Activated naive CD8-positive, alpha-beta T cell treated with anti-CD3 and anti-CD28 coated beads, Interleukin-2, amount 50 U/mL, for 24 hours (primary cell): ENCODE results near the gene MAP2.
"Not testable (repeated sequence)": the region's sequence is repeated elsewhere in the genome, so short reads cannot be mapped to it uniquely, and the experiment has no call there.

Experiments
- ATAC-seq: fragments of 150-1000 bp; cut with Tn5 transposase; one replicate; pipeline ENCODE4 v1.10.0; 2021
- DNase-seq: peaks from one replicate; pipeline ENCODE4 v3.0.0; 2021
- H3K27ac Mint-ChIP-seq: one replicate; pipeline ENCODE4 v1.8.0; 2021; ENCODE audit warnings: mild to moderate bottlenecking, mixed read lengths
- H3K27me3 Mint-ChIP-seq: one replicate; pipeline ENCODE4 v1.8.0; 2021; ENCODE audit warnings: mixed read lengths
- H3K36me3 Mint-ChIP-seq: one replicate; pipeline ENCODE4 v1.8.0; 2021; ENCODE audit warnings: low read depth, mixed read lengths
- H3K4me1 Mint-ChIP-seq: one replicate; pipeline ENCODE4 v1.8.0; 2021; ENCODE audit warnings: mixed read lengths
- H3K4me3 Mint-ChIP-seq: one replicate; pipeline ENCODE4 v1.8.0; 2021; ENCODE audit warnings: mild to moderate bottlenecking, moderate library complexity, mixed read lengths
- H3K9me3 Mint-ChIP-seq: one replicate; pipeline ENCODE4 v1.8.0; 2021; ENCODE audit warnings: mixed read lengths

MAP2 gene

DNA sequence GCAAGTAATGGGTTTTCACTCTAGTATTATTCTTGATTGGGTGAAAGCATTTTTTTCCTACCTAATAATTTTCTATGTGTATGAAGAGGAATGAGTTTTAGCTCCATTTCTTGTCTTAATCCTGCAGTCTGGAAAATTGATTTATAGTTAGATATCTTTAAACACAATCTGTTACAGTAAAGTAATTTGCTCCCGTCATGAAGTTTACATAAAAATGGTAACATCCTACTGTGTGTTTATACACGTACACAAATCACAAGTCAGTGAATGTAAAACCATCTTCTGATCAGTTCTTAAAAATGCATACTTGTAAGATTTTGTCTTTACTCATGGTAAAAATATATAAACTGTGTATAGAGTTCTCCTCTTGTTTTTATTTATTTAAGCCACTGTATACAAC is 51.1 kb downstream of the MAP2 start:
- Mint-ChIP-seq H3K4me3 (no peak overlapping the region), H3K27me3 (peaks cover 2% of the 10 kb centered on the region), H3K4me1 (no peaks in the 10 kb centered on the region), H3K9me3 (no peaks in the 10 kb centered on the region), H3K36me3 (no peaks in the 10 kb centered on the region), H3K27ac (no peak overlapping the region)
- no peak for ATAC-seq
- no peak for DNase-seq

DNA sequence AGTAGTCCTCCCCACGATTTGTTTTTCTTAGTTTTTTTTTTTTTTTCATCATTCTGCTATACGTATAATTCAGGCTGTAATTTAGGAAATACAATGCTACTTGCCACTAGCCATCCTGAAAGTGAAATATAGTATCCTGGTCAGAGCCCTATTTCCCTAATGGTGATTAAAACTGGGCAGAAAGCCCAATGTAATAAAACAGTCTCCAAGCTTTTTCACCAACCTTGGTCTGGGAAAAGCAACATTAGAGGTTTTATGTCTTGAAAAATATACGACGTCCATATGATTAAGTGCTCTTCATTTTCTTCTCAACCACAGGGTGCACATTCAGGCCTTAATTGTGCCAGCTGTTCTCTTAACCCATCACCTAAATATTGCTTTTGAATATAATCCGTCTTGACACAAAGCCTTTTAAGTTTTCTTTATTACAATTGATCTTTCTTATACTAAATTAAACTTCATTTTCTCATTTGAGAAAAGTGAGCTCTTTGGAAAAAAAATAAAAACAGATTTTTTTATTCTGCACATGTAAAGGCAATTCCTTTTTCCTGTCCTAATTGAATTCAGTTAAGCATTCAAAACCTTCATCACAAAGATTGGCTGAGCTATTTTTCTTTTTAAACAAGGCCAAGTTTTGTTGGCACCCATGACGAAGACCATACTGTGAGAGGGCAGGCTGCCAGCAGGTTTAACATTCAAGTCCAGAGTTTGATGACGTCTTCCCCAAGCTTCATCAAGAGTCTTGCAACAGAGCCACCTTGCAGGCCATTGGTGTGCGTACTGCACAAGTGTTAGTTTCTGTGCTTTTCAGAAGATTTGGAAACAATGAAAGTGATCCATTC is 52.7 kb downstream of the MAP2 start:
- ATAC-seq, result no peak
- Mint-ChIP-seq H3K27me3 (no peaks in the 10 kb centered on the region), H3K27ac (no peak overlapping the region), H3K9me3 (no peaks in the 10 kb centered on the region), H3K4me3 (no peak overlapping the region), H3K36me3 (no peaks in the 10 kb centered on the region), H3K4me1 (no peaks in the 10 kb centered on the region)
- DNase-seq, result no peak

DNA sequence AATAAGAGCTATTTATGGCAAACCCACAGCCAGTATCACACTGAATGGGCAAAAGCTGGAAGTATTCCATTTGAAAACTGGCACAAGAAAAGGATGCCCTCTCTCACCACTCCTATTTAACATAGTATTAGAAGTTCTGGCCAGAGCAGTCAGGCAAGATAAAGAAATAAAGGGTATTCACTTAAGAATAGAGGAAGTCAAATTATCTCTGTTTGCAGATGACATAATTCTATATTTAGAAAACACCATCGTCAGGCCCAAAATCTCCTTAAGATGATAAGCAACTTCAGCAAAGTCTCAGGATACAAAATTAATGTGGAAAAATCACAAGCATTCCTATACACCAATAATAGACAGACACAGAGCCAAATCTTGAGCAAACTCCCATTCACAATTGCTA is 68.4 kb downstream of the MAP2 start:
- H3K27ac Mint-ChIP-seq, H3K36me3 Mint-ChIP-seq, H3K4me3 Mint-ChIP-seq, H3K4me1 Mint-ChIP-seq, DNase-seq, H3K27me3 Mint-ChIP-seq, ATAC-seq, H3K9me3 Mint-ChIP-seq: not testable (repeated sequence)

DNA sequence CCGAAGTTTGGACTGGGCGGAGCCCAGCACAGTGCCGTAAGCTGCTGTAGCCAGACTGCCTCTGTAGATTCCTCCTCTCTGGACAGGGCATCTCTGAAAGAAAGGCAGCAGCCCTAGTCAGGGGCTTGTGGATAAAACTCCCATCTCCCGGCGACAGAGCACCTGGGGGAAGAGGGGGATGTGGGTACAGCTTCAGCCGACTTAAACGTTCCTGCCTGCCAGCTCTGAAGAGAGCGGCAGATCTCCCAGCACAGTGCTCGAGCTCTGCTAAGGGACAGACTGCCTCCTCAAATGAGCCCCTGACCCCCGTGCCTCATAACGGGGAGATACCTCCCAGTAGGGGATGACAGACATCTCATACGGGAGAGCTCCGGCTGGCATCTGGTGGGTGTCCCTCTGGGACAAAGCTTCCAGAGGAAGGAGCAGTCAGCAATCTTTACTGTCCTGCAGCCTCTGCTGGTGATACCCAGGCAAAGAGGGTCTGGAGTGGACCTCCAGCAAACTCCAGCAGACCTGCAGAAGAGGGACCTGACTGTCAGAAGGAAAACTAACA is 71.3 kb downstream of the MAP2 start:
- not testable (repeated sequence) for H3K27me3 Mint-ChIP-seq, H3K27ac Mint-ChIP-seq, DNase-seq, H3K4me1 Mint-ChIP-seq, ATAC-seq, H3K36me3 Mint-ChIP-seq, H3K9me3 Mint-ChIP-seq, H3K4me3 Mint-ChIP-seq

DNA sequence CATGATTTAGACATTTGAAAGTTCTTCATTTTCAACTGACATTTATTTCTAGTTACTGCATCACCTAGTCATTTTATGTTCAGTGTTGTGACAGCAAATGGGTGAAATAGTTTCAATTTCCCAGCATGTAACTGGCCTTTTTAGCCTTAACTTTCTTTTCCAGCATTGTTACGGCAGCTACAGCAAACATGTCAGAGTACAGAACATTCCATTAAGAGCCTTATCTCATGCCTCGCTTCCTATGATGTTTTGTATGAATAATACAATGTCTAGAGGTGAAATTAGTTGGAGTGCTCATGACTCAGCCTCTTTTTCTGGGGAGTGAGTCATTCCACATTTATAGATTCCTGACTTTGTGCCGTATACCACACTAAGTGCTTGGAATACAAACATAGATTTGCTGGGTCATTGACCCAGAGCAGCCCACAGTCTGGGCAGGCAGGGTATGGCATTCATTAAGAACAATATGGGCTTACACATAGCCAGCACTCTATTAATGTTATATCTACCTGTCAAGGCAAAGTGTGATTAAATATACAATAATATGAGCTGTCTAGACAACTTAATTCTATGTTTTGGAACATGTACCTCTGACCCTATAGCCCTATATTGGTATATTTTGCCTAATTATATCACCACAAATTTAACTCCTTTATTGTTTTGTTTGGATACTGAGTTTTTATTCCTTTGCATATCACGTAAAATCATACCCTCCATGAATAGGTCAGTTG is 72.2 kb downstream of the MAP2 start:
- peaks cover 7% of the 10 kb centered on the region for H3K9me3 Mint-ChIP-seq
- no peaks in the 10 kb centered on the region for H3K27me3 Mint-ChIP-seq
- ATAC-seq, result no peak
- H3K27ac Mint-ChIP-seq, result no peak overlapping the region
- no peak for DNase-seq
- H3K4me1 Mint-ChIP-seq, result no peaks in the 10 kb centered on the region
- H3K36me3 Mint-ChIP-seq, result no peaks in the 10 kb centered on the region
- H3K4me3 Mint-ChIP-seq, result no peak overlapping the region

DNA sequence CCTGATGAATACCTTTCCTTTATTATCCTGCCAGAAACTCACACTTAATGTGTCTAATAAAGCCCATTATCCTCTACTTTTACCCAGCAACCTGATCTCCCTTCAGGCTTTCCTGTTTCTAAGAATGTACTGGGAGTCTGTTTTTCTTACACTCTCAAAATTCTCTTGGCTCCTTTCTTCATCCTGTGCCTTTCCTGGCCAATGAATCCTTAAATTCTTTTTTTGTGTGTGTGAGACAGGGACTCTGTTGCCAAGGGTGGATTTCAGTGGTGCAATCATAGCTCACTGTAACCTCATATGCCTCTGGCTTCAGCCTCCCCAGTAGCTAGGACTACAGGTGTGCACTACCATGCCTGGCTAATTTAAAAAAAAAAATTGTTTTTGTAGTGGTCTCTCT is 72.7 kb downstream of the MAP2 start:
- no peak for ATAC-seq
- Mint-ChIP-seq H3K27me3 (peaks cover 2% of the 10 kb centered on the region), H3K27ac (no peak overlapping the region), H3K9me3 (peaks cover 7% of the 10 kb centered on the region), H3K4me1 (no peaks in the 10 kb centered on the region), H3K36me3 (no peaks in the 10 kb centered on the region), H3K4me3 (no peak overlapping the region)
- DNase-seq, result no peak

DNA sequence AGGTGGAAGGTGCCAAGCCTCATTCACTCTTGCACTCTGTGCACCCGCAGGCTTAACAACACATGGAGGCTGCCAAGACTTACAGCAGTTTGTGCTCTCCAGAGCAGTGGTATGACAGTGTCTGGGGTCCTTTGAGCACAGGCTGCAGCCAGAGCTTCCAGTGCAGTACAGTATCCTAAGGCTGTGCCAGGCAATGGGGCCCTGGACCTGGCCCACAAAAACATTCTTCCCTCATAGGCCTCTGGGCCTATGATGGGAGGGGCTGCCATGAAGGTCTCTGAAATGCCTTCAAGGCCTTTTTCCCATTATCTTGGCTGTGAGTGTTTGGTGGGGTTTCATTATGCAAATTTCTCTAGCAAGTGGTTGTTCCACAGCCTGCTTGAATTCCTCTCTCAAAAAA is 74.8 kb downstream of the MAP2 start:
- H3K27me3 Mint-ChIP-seq, result peaks cover 2% of the 10 kb centered on the region
- H3K36me3 Mint-ChIP-seq, result no peaks in the 10 kb centered on the region
- no peaks in the 10 kb centered on the region for H3K4me1 Mint-ChIP-seq
- DNase-seq, result no peak
- H3K9me3 Mint-ChIP-seq, result peaks cover 7% of the 10 kb centered on the region
- H3K27ac Mint-ChIP-seq, result no peak overlapping the region
- no peak for ATAC-seq
- no peak overlapping the region for H3K4me3 Mint-ChIP-seq

DNA sequence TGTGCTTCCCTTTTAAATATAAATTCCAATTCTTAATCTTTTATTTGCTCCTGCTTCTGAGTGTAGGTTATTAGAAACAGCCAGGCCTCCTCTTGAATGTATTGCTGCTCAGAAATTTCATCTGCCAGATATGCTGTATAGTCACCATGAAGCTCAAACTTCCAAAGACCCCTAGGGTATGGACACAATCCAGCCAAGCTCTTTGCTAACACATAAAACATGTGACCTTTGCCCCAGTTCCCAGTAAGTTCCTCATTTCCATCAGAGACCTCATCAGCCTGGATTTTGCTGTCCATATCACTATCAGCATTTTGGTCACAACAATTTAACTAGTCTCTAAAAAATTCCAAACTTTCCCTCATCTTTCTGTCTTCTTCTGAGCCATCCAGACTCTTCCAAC is 75.2 kb downstream of the MAP2 start:
- no peaks in the 10 kb centered on the region for H3K4me1 Mint-ChIP-seq
- DNase-seq (no peak), ATAC-seq (no peak)
- no peak overlapping the region for H3K27ac Mint-ChIP-seq
- no peak overlapping the region for H3K4me3 Mint-ChIP-seq
- peaks cover 7% of the 10 kb centered on the region for H3K9me3 Mint-ChIP-seq
- no peaks in the 10 kb centered on the region for H3K36me3 Mint-ChIP-seq
- H3K27me3 Mint-ChIP-seq, result peaks cover 2% of the 10 kb centered on the region

DNA sequence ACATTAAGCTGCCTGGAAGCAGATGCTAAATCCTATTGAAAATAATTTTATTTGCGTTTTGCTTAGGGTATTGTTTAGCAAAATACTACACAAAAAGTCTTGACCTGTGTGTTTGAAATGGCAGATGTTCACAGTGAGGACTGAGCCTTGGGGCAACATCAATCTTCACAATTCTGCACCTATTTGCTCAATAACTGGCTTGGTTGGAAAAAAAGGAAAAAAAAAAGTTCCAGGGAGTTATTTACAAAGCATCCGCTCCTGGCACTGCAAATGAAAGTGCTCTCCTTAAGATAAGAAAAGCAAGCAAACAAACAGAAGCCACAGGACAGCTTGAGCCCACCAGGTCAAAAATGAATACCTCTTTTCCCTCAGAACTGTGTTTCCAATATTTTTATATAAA is 77.7 kb downstream of the MAP2 start:
- ATAC-seq, result no peak
- peaks cover 7% of the 10 kb centered on the region for H3K9me3 Mint-ChIP-seq
- H3K27ac Mint-ChIP-seq, result no peak overlapping the region
- H3K36me3 Mint-ChIP-seq, result no peaks in the 10 kb centered on the region
- DNase-seq, result no peak
- H3K4me1 Mint-ChIP-seq, result no peaks in the 10 kb centered on the region
- H3K27me3 Mint-ChIP-seq, result peaks cover 2% of the 10 kb centered on the region
- H3K4me3 Mint-ChIP-seq, result no peak overlapping the region

DNA sequence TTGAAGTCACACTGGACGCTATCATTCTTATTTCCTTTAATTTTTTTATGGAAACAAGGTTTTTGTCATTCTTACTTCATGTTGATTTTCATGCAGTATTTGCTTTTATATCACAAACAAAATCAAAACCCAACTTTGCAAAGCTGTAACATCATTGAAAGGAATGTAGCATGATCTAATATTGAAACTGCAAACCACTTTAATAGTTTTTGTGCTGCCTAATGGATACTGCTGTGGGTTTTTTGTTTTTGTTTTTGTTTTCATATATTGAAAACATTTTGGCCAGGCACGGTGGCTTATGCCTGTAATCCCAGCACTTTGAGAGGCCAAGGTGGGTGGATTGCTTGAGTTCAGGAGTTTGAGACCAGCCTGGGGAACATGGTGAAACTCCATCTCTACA is 81.6 kb downstream of the MAP2 start:
- Mint-ChIP-seq H3K4me3 (no peak overlapping the region), H3K9me3 (no peaks in the 10 kb centered on the region), H3K36me3 (no peaks in the 10 kb centered on the region), H3K4me1 (no peaks in the 10 kb centered on the region), H3K27ac (no peak overlapping the region), H3K27me3 (peaks cover 2% of the 10 kb centered on the region)
- ATAC-seq, result no peak
- no peak for DNase-seq

DNA sequence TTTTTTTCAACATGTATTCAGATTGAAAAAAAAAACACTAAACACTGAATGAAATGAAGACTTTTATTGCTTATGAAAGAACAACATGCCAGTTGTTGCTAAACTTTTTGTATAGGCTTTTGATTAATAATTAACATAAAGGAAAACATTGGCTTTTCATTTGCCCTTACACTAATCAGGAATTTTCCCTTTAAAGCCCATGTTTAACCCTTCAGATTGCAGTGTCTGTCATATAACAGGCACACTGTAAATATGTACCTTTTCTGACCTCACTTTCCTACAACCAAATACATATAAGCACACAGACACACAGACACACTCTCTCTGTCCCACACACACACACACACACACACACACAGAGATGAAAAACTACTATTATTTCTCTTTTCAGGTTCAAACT is 84.4 kb downstream of the MAP2 start:
- H3K27ac Mint-ChIP-seq, result no peak overlapping the region
- no peak for DNase-seq
- no peaks in the 10 kb centered on the region for H3K9me3 Mint-ChIP-seq
- H3K4me1 Mint-ChIP-seq, result no peaks in the 10 kb centered on the region
- H3K27me3 Mint-ChIP-seq, result no peaks in the 10 kb centered on the region
- no peaks in the 10 kb centered on the region for H3K36me3 Mint-ChIP-seq
- no peak for ATAC-seq
- H3K4me3 Mint-ChIP-seq, result no peak overlapping the region

DNA sequence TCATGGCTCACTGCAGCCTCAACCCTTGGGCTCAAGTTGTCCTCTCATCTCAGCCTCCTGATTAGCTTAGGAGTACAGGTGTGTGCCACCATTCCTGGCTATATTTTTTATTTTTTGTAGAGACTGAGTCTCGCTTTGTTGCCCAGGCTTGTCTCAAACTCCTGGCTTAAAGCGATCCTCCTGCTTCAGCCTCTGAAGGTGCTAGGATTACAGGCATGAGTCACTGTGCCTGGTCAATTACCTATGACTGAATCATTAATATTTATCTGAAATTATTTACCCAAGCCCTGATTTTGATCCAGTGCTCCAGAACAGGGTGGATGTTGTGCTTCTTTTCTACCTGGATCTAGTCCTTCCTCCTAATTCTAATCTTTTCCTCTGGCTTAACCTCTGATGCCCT is 87.8 kb downstream of the MAP2 start:
- no peak for ATAC-seq
- DNase-seq, result no peak

DNA sequence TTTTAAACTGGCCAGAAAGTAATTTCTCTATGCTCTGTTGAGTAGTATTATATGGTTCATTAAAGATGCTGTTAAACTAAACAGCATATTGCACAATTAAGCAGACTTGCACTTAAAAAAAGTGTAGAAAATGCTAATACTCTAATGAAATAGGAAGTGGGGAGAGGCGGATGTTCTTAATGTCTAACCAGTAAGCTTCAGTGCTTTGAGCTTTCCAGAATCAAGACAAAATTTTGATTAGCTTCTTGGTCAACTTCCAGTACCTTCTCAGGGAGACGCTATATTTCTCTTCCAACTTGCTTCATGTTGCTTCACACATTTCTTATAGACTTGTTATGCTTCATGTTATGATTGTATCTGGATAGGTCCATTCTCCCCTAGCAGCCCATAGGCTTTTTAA is 89.1 kb downstream of the MAP2 start:
- H3K4me1 Mint-ChIP-seq, result no peaks in the 10 kb centered on the region
- H3K4me3 Mint-ChIP-seq, result no peak overlapping the region
- H3K36me3 Mint-ChIP-seq, result no peaks in the 10 kb centered on the region
- H3K9me3 Mint-ChIP-seq, result no peaks in the 10 kb centered on the region
- H3K27me3 Mint-ChIP-seq, result no peaks in the 10 kb centered on the region
- DNase-seq (no peak), ATAC-seq (no peak)
- no peak overlapping the region for H3K27ac Mint-ChIP-seq

More for the DNA sequence above, 87.8 kb downstream of the MAP2 start:
- no peak overlapping the region for H3K27ac Mint-ChIP-seq
- no peaks in the 10 kb centered on the region for H3K36me3 Mint-ChIP-seq
- H3K4me1 Mint-ChIP-seq, result no peaks in the 10 kb centered on the region
- no peak overlapping the region for H3K4me3 Mint-ChIP-seq
- H3K27me3 Mint-ChIP-seq, result no peaks in the 10 kb centered on the region
- H3K9me3 Mint-ChIP-seq, result no peaks in the 10 kb centered on the region

DNA sequence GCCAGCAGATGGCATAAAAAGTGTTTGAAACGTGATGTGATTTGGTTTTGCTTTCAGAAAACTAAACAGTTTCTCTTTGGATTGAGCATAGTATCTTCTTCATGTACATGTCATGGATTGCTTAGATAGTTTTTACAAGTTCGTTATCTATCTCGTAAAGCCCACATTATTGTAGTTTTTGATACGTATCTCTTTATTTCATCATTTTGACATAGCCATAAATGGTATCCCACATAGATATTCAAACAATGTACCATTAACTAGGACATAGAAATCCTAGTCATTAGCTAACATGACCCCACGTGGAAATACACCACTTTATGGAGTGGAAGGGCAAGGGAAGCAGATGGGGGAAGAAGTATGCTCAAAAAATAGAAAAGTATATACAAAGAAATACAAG is 93.6 kb downstream of the MAP2 start:
- Mint-ChIP-seq H3K36me3 (no peaks in the 10 kb centered on the region), H3K27me3 (no peaks in the 10 kb centered on the region), H3K27ac (no peak overlapping the region), H3K4me1 (no peaks in the 10 kb centered on the region), H3K4me3 (no peak overlapping the region), H3K9me3 (no peaks in the 10 kb centered on the region)
- ATAC-seq, result no peak
- DNase-seq, result no peak

DNA sequence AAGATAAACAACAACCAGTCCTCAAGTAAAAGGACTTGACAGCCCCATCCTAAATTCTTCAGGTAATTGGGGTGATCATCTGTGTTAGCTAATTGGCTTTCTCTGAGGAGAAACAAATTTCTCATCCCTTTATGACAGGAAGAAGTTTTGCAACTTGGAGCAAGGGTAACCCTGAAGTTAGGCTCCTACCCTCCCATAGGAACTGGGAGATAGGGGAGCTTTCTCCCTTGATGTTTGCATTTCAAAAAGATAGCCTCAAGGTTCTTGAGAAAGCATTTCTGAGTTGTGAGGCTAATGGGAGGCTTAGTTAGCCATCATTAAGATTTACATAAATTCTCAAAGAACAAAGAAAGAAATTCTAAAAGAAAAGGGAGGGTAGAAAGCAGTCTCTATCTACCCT is 95.4 kb downstream of the MAP2 start:
- Mint-ChIP-seq H3K36me3 (no peaks in the 10 kb centered on the region), H3K4me3 (no peak overlapping the region), H3K27ac (no peak overlapping the region), H3K27me3 (no peaks in the 10 kb centered on the region), H3K4me1 (no peaks in the 10 kb centered on the region), H3K9me3 (no peaks in the 10 kb centered on the region)
- ATAC-seq (no peak), DNase-seq (no peak)
